ENCODE measurements around the gene MTMR11.

MTMR11 gene

GRCh38 chr1:149936992-149937705 is 470 bp upstream of the MTMR11 start:
- WGBS, 2 experiments (ENCODE audit: insufficient coverage in 2 of 2): 20 to 38% methylated on average over 4 to 5 of the region's 8 CpGs
- H3K27ac ChIP-seq (ENCODE audit: low read depth, low read length, severe bottlenecking): no peak overlapping the region
- no peaks in the 10 kb centered on the region for H3K9me3 ChIP-seq (ENCODE audit: control insufficient read depth, low read length)
- peak overlapping the region; percentile 43 for H3K4me3 ChIP-seq (ENCODE audit: extremely low read depth, insufficient read depth, low read length, poor library complexity, severe bottlenecking)
- H3K4me1 ChIP-seq (ENCODE audit: control insufficient read depth, insufficient read depth, low read length, poor library complexity, severe bottlenecking): peaks cover 39% of the 10 kb centered on the region
- no peaks in the 10 kb centered on the region for H3K36me3 ChIP-seq (ENCODE audit: control insufficient read depth, insufficient read depth, low read length)

DNA sequence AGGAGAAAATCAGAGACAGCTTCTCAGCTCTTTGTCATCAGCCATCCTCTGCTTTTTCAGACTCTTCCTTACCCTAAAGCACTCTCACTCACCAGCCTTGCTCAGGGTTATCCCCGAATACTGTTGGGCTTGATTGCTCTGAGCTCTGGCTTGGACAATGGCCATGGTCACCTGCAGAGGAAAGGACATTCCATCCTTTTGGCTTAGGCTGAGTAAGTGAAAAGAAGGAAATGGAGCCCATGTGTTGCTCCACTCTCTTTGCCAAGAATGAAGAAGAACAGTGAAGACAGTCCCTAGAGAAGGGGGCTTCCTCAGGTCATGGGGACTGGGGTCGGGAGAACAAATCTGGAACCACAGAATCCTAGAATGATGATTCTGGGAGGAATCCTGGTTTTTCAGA is 2.3 kb downstream of the MTMR11 start:
- Histone ChIP-seq H3K4me1 (ENCODE audit: control insufficient read depth, insufficient read depth, low read length, poor library complexity, severe bottlenecking) (peaks cover 36% of the 10 kb centered on the region), H3K27ac (ENCODE audit: low read depth, low read length, severe bottlenecking) (no peak overlapping the region), H3K4me3 (ENCODE audit: extremely low read depth, insufficient read depth, low read length, poor library complexity, severe bottlenecking) (no peak overlapping the region), H3K36me3 (ENCODE audit: control insufficient read depth, insufficient read depth, low read length) (no peaks in the 10 kb centered on the region), H3K9me3 (ENCODE audit: control insufficient read depth, low read length) (no peaks in the 10 kb centered on the region)
- WGBS, 2 experiments (ENCODE audit: insufficient coverage in 2 of 2): 92 to 94% methylated on average over 2 of the region's 2 CpGs

- Histone ChIP-seq H3K36me3 (ENCODE audit: control insufficient read depth, insufficient read depth, low read length) (no peaks in the 10 kb centered on the region), H3K9me3 (ENCODE audit: control insufficient read depth, low read length) (no peaks in the 10 kb centered on the region), H3K4me3 (ENCODE audit: extremely low read depth, insufficient read depth, low read length, poor library complexity, severe bottlenecking) (no peak overlapping the region), H3K4me1 (ENCODE audit: control insufficient read depth, insufficient read depth, low read length, poor library complexity, severe bottlenecking) (peaks cover 41% of the 10 kb centered on the region), H3K27ac (ENCODE audit: low read depth, low read length, severe bottlenecking) (no peak overlapping the region)
- WGBS, 2 experiments (ENCODE audit: insufficient coverage in 2 of 2): 80 to 97% methylated on average over 1 to 4 of the region's 4 CpGs
Observed at GRCh38 chr1:149933208-149933607, 3.5 kb downstream of the MTMR11 start.

DNA sequence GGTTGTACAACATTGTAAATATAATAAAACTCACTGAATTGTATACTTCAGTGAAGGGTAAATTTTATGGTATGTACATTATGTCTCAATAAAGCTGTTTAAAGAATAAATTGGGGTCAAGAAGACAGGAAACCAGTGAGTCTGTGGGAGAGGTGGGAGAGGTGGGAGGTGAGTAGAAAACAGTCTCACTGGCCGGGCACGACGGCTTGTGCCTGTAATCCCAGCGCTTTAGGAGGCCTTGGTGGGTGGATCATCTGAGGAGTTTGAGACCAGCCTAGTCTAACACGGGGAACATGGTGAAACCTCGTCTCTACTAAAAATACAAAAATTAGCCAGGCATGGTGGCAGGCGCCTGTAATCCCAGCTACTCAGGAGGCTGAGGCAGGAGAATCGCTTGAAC is 4.2 kb downstream of the MTMR11 start:
- Histone ChIP-seq H3K9me3 (ENCODE audit: control insufficient read depth, low read length) (no peaks in the 10 kb centered on the region), H3K36me3 (ENCODE audit: control insufficient read depth, insufficient read depth, low read length) (no peaks in the 10 kb centered on the region), H3K4me3 (ENCODE audit: extremely low read depth, insufficient read depth, low read length, poor library complexity, severe bottlenecking) (no peak overlapping the region), H3K27ac (ENCODE audit: low read depth, low read length, severe bottlenecking) (no peak overlapping the region), H3K4me1 (ENCODE audit: control insufficient read depth, insufficient read depth, low read length, poor library complexity, severe bottlenecking) (peaks cover 36% of the 10 kb centered on the region)
- WGBS, 2 experiments (ENCODE audit: insufficient coverage in 2 of 2): 83 to 93% methylated on average over 7 of the region's 8 CpGs

- H3K4me3 ChIP-seq (ENCODE audit: extremely low read depth, insufficient read depth, low read length, poor library complexity, severe bottlenecking): no peak overlapping the region
- peaks cover 6% of the 10 kb centered on the region for H3K36me3 ChIP-seq (ENCODE audit: control insufficient read depth, insufficient read depth, low read length)
- peaks cover 30% of the 10 kb centered on the region for H3K4me1 ChIP-seq (ENCODE audit: control insufficient read depth, insufficient read depth, low read length, poor library complexity, severe bottlenecking)
- H3K9me3 ChIP-seq (ENCODE audit: control insufficient read depth, low read length): no peaks in the 10 kb centered on the region
- 93 to 94% methylated on average over 11 of the region's 13 CpGs for WGBS, 2 experiments (ENCODE audit: insufficient coverage in 2 of 2)
- no peak overlapping the region for H3K27ac ChIP-seq (ENCODE audit: low read depth, low read length, severe bottlenecking)
Observed at GRCh38 chr1:149931212-149931790, 5.4 kb downstream of the MTMR11 start.

DNA sequence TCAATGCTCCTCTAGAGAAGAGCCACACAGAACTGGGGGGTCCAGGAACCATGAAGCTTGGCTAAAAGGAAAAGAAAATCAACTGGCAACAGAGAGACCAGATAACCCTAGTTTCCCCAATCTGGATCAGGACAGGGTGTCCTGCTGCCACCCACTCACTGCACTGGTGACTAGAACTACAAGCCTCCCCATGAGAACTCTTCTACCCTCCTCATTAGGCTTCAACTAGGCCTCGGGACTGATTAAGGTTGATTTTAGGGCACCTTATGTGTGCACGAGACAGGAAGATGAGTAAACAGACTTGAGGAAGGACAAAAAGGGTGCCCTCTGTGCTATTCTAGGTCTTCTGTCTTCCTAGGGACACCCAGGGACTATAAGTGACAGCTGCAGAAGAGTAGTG is 6.8 kb downstream of the MTMR11 start:
- Histone ChIP-seq H3K27ac (ENCODE audit: low read depth, low read length, severe bottlenecking) (no peak overlapping the region), H3K4me1 (ENCODE audit: control insufficient read depth, insufficient read depth, low read length, poor library complexity, severe bottlenecking) (peaks cover 30% of the 10 kb centered on the region), H3K9me3 (ENCODE audit: control insufficient read depth, low read length) (no peaks in the 10 kb centered on the region), H3K4me3 (ENCODE audit: extremely low read depth, insufficient read depth, low read length, poor library complexity, severe bottlenecking) (no peak overlapping the region), H3K36me3 (ENCODE audit: control insufficient read depth, insufficient read depth, low read length) (peaks cover 20% of the 10 kb centered on the region)
- 69% methylated on average over 2 of the region's 2 CpGs; no CpG with 5 or more reads in 1 of the 2 experiments for WGBS, 2 experiments (ENCODE audit: insufficient coverage in 2 of 2)

DNA sequence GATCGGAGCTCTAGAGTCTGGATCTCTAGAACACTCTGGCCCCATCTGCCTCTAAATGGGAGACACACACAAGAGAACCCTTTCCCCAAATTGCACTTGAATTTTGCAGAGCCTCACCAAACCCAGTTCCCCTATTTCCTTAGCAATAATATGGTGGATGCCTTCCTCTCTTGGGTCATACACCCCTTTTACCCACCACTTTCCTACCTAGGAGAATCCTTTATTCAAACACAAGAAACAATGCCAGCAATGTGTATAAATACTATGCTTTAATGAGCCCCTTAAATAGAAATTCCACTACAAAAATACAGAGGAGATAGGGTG is 8.3 kb downstream of the MTMR11 start:
- H3K36me3 ChIP-seq (ENCODE audit: control insufficient read depth, insufficient read depth, low read length): peaks cover 35% of the 10 kb centered on the region
- no CpG with 5 or more reads among the region's 1 CpG for WGBS, 2 experiments (ENCODE audit: insufficient coverage in 2 of 2)
- peaks cover 30% of the 10 kb centered on the region for H3K4me1 ChIP-seq (ENCODE audit: control insufficient read depth, insufficient read depth, low read length, poor library complexity, severe bottlenecking)
- H3K4me3 ChIP-seq (ENCODE audit: extremely low read depth, insufficient read depth, low read length, poor library complexity, severe bottlenecking): peak overlapping the region; percentile 80
- peak overlapping the region; percentile 91 for H3K27ac ChIP-seq (ENCODE audit: low read depth, low read length, severe bottlenecking)
- H3K9me3 ChIP-seq (ENCODE audit: control insufficient read depth, low read length): no peaks in the 10 kb centered on the region

GRCh38 chr1:149927563-149928400 is 8.9 kb downstream of the MTMR11 start, which contains the start of gene SF3B4:
SF3B4 (minus strand) TSS chr1:149927803; CDS start chr1:149927759, 44 bp downstream.
- peaks cover 41% of the 10 kb centered on the region for H3K36me3 ChIP-seq (ENCODE audit: control insufficient read depth, insufficient read depth, low read length)
- H3K9me3 ChIP-seq (ENCODE audit: control insufficient read depth, low read length): no peaks in the 10 kb centered on the region
- H3K27ac ChIP-seq (ENCODE audit: low read depth, low read length, severe bottlenecking): peak within 1 kb of the TSS; percentile 91
- peak within 1 kb of the TSS; percentile 80 for H3K4me3 ChIP-seq (ENCODE audit: extremely low read depth, insufficient read depth, low read length, poor library complexity, severe bottlenecking)
- peaks cover 30% of the 10 kb centered on the region for H3K4me1 ChIP-seq (ENCODE audit: control insufficient read depth, insufficient read depth, low read length, poor library complexity, severe bottlenecking)
- WGBS, 2 experiments (ENCODE audit: insufficient coverage in 2 of 2): 1% methylated on average over 35 to 39 of the region's 47 CpGs

DNA sequence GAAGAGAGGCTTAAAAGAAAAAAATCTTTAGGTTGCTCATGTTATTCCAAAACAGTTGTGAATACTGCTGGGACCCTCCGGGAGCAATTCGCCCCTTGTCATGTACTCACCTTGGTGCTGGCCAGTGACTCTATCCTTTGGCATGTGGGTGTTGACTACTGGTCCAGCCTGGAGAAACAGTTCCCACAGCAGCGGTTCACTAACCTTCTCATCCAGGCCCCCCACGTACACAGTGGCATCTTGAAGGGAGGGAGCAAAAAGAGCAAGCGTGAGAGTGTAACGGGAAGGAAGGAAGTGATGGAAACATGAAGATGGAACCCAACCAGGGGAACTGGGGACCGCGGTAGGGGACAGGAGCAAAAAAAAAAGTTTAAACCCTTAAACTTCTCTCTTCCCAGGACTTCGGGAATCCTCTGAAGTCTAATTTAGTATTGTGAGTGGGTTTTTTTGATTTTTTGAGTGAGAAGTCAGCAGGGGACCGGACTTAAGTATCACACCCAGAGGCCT is 9.6 kb downstream of the MTMR11 start:
- H3K27ac ChIP-seq (ENCODE audit: low read depth, low read length, severe bottlenecking): peak overlapping the region; percentile 91
- WGBS, 2 experiments (ENCODE audit: insufficient coverage in 2 of 2): 3 to 9% methylated on average over 4 to 7 of the region's 10 CpGs
- peaks cover 48% of the 10 kb centered on the region for H3K36me3 ChIP-seq (ENCODE audit: control insufficient read depth, insufficient read depth, low read length)
- H3K9me3 ChIP-seq (ENCODE audit: control insufficient read depth, low read length): no peaks in the 10 kb centered on the region
- H3K4me1 ChIP-seq (ENCODE audit: control insufficient read depth, insufficient read depth, low read length, poor library complexity, severe bottlenecking): peaks cover 30% of the 10 kb centered on the region
- peak overlapping the region; percentile 80 for H3K4me3 ChIP-seq (ENCODE audit: extremely low read depth, insufficient read depth, low read length, poor library complexity, severe bottlenecking)

GRCh38 chr1:149926296-149926695 is 10.4 kb downstream of the MTMR11 start:
- 90 to 96% methylated on average over 9 of the region's 9 CpGs for WGBS, 2 experiments (ENCODE audit: insufficient coverage in 2 of 2)
- Histone ChIP-seq H3K4me3 (ENCODE audit: extremely low read depth, insufficient read depth, low read length, poor library complexity, severe bottlenecking) (peak overlapping the region; percentile 80), H3K36me3 (ENCODE audit: control insufficient read depth, insufficient read depth, low read length) (peaks cover 49% of the 10 kb centered on the region), H3K27ac (ENCODE audit: low read depth, low read length, severe bottlenecking) (no peak overlapping the region), H3K9me3 (ENCODE audit: control insufficient read depth, low read length) (no peaks in the 10 kb centered on the region), H3K4me1 (ENCODE audit: control insufficient read depth, insufficient read depth, low read length, poor library complexity, severe bottlenecking) (peaks cover 24% of the 10 kb centered on the region)
